Endodermal cell (in vitro differentiated cells): Measurements from ENCODE around the gene DPM1. TPM values are rescaled to one million over a fixed set of nuclear protein-coding genes. Genes with fewer than 3 reads are reported as not detected.
A peak's percentile ranks its signal among the peaks of the same experiment; 100 is the strongest.

Experiments
- DNase-seq: peaks from one replicate; pipeline ENCODE4 v3.0.0-alpha.2; 2017
- H3K27ac ChIP-seq: 2 replicates; pipeline ENCODE4 v1.5.1; 2013; ENCODE audit warnings: mild to moderate bottlenecking, low read depth, low read length, moderate library complexity
- H3K27me3 ChIP-seq: 2 replicates; pipeline ENCODE4 v1.6.1; 2013; ENCODE audit warnings: mild to moderate bottlenecking, low read length, moderate library complexity; ENCODE audit not compliant: insufficient read depth, control insufficient read depth, poor library complexity, severe bottlenecking
- H3K36me3 ChIP-seq: 2 replicates; pipeline ENCODE4 v1.7.0; 2013; ENCODE audit warnings: mild to moderate bottlenecking, low read length, moderate library complexity; ENCODE audit not compliant: control insufficient read depth, insufficient read depth
- H3K4me1 ChIP-seq: one replicate; pipeline ENCODE4 v1.7.0; 2013; ENCODE audit warnings: low read length; ENCODE audit not compliant: control insufficient read depth, insufficient read depth
- H3K4me3 ChIP-seq: 2 replicates; pipeline ENCODE4 v1.5.1; 2013; ENCODE audit warnings: mild to moderate bottlenecking, low read length, moderate library complexity
- H3K9ac ChIP-seq: 2 replicates; pipeline ENCODE4 v1.6.1; 2013; ENCODE audit warnings: mild to moderate bottlenecking, low read length, moderate library complexity; ENCODE audit not compliant: poor library complexity, severe bottlenecking; ENCODE audit errors: extremely low read depth
- H3K9me3 ChIP-seq: 2 replicates; pipeline ENCODE4 v1.6.1; 2013; ENCODE audit warnings: mild to moderate bottlenecking, low read length, moderate library complexity; ENCODE audit not compliant: control insufficient read depth
- H3K27ac Mint-ChIP-seq: 2 replicates; pipeline ENCODE4 v1.8.0; 2020; ENCODE audit warnings: mixed read lengths
- H3K27me3 Mint-ChIP-seq: 2 replicates; pipeline ENCODE4 v1.8.0; 2021; ENCODE audit warnings: mild to moderate bottlenecking, mixed read lengths; ENCODE audit not compliant: insufficient read depth
- H3K36me3 Mint-ChIP-seq: 2 replicates; pipeline ENCODE4 v1.8.0; 2020; ENCODE audit warnings: low read depth, mixed read lengths
- H3K4me1 Mint-ChIP-seq: 2 replicates; pipeline ENCODE4 v1.8.0; 2020; ENCODE audit warnings: mixed read lengths
- H3K4me3 Mint-ChIP-seq: 2 replicates; pipeline ENCODE4 v1.8.0; 2020; ENCODE audit warnings: mild to moderate bottlenecking, moderate library complexity, mixed read lengths
- H3K9me3 Mint-ChIP-seq: 2 replicates; pipeline ENCODE4 v1.8.0; 2020; ENCODE audit warnings: mild to moderate bottlenecking, mixed read lengths
- WGBS, 2 experiments: methylation state at CpG; one replicate each; pipeline versions ENCODE4 v1.1.5 to v1.1.7; 2013; ENCODE audit warnings: missing lambda C conversion rate in 2 of 2, mixed read lengths in 1 of 2; ENCODE audit not compliant: insufficient coverage in 1 of 2, insufficient read length in 1 of 2; 5-methylcytosine and 5-hydroxymethylcytosine counted together
- total RNA-seq, 2 donors: library from RNA; stranded (reverse); fragmentation: NEBNext Ultra II Directional in 1 of 2; extraction: Animal tissue kit (Norgen Biotek cat#: 25700) in 1 of 2; gene quantifications; 2 replicates in 1 of 2; 3 replicates in 1 of 2; pipeline ENCODE4 v1.2.1, GENCODE V29; 2021
- TF ChIP-seq, protein P1 (sequence below): fragments of 200-600 bp; sonication (generic); conservative IDR thresholded peaks from 2 replicates; pipeline ENCODE4 v1.5.0; 2021; ENCODE audit warnings: antibody characterized with exemption, mild to moderate bottlenecking

DPM1 gene
- total RNA-seq, 2 donors from 2014 or later, result 54.9 to 58.8 TPM

GRCh38 chr20:51004305-51004727 lies 46.0 kb upstream of the DPM1 start:
- Mint-ChIP-seq H3K36me3 (peaks cover 66% of the 10 kb centered on the region), H3K27me3 (no peaks in the 10 kb centered on the region), H3K4me1 (no peaks in the 10 kb centered on the region), H3K4me3 (no peak overlapping the region), H3K9me3 (no peaks in the 10 kb centered on the region), H3K27ac (no peak overlapping the region)
- WGBS, 2 experiments, result 94 to 96% methylated on average over 33 to 44 of the region's 44 CpGs
- Histone ChIP-seq H3K27ac (no peak overlapping the region), H3K27me3 (no peaks in the 10 kb centered on the region), H3K4me3 (no peak overlapping the region), H3K36me3 (peaks cover 69% of the 10 kb centered on the region), H3K9ac (no peak overlapping the region), H3K4me1 (no peaks in the 10 kb centered on the region), H3K9me3 (no peaks in the 10 kb centered on the region)
- no peak for DNase-seq
- TF ChIP-seq, protein P1, sequence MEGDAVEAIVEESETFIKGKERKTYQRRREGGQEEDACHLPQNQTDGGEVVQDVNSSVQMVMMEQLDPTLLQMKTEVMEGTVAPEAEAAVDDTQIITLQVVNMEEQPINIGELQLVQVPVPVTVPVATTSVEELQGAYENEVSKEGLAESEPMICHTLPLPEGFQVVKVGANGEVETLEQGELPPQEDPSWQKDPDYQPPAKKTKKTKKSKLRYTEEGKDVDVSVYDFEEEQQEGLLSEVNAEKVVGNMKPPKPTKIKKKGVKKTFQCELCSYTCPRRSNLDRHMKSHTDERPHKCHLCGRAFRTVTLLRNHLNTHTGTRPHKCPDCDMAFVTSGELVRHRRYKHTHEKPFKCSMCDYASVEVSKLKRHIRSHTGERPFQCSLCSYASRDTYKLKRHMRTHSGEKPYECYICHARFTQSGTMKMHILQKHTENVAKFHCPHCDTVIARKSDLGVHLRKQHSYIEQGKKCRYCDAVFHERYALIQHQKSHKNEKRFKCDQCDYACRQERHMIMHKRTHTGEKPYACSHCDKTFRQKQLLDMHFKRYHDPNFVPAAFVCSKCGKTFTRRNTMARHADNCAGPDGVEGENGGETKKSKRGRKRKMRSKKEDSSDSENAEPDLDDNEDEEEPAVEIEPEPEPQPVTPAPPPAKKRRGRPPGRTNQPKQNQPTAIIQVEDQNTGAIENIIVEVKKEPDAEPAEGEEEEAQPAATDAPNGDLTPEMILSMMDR, result peak; percentile 21

GRCh38 chr20:51003753-51004152 lies 45.4 kb upstream of the DPM1 start:
- Histone ChIP-seq H3K27ac (peak overlapping the region; percentile 66), H3K4me1 (no peaks in the 10 kb centered on the region), H3K9me3 (no peaks in the 10 kb centered on the region), H3K27me3 (no peaks in the 10 kb centered on the region), H3K9ac (no peak overlapping the region), H3K36me3 (peaks cover 63% of the 10 kb centered on the region), H3K4me3 (no peak overlapping the region)
- H3K4me3 Mint-ChIP-seq, result no peak overlapping the region
- no peak for DNase-seq
- WGBS, 2 experiments, result 87 to 93% methylated on average over 19 to 21 of the region's 21 CpGs
- TF ChIP-seq, protein P1, result no peak
- H3K4me1 Mint-ChIP-seq, result no peaks in the 10 kb centered on the region
- H3K27me3 Mint-ChIP-seq, result no peaks in the 10 kb centered on the region
- H3K9me3 Mint-ChIP-seq, result no peaks in the 10 kb centered on the region
- peaks cover 60% of the 10 kb centered on the region for H3K36me3 Mint-ChIP-seq
- H3K27ac Mint-ChIP-seq, result no peak overlapping the region

GRCh38 chr20:51002633-51003032 lies 44.3 kb upstream of the DPM1 start:
- H3K9me3 Mint-ChIP-seq, result no peaks in the 10 kb centered on the region
- TF ChIP-seq, protein P1, result no peak
- Histone ChIP-seq H3K9ac (no peak overlapping the region), H3K4me3 (no peak overlapping the region), H3K36me3 (peaks cover 52% of the 10 kb centered on the region), H3K9me3 (no peaks in the 10 kb centered on the region), H3K4me1 (no peaks in the 10 kb centered on the region), H3K27me3 (no peaks in the 10 kb centered on the region), H3K27ac (no peak overlapping the region)
- peaks cover 49% of the 10 kb centered on the region for H3K36me3 Mint-ChIP-seq
- H3K27me3 Mint-ChIP-seq, result no peaks in the 10 kb centered on the region
- H3K27ac Mint-ChIP-seq, result no peak overlapping the region
- WGBS, 2 experiments, result 84 to 94% methylated on average over 4 to 7 of the region's 7 CpGs
- H3K4me1 Mint-ChIP-seq, result no peaks in the 10 kb centered on the region
- DNase-seq, result no peak
- H3K4me3 Mint-ChIP-seq, result no peak overlapping the region
